ENCODE results near the gene KNTC1.
"Not testable (repeated sequence)": the region's sequence is repeated elsewhere in the genome, so short reads cannot be mapped to it uniquely, and the experiment has no call there.

Gene KNTC1, protein sequence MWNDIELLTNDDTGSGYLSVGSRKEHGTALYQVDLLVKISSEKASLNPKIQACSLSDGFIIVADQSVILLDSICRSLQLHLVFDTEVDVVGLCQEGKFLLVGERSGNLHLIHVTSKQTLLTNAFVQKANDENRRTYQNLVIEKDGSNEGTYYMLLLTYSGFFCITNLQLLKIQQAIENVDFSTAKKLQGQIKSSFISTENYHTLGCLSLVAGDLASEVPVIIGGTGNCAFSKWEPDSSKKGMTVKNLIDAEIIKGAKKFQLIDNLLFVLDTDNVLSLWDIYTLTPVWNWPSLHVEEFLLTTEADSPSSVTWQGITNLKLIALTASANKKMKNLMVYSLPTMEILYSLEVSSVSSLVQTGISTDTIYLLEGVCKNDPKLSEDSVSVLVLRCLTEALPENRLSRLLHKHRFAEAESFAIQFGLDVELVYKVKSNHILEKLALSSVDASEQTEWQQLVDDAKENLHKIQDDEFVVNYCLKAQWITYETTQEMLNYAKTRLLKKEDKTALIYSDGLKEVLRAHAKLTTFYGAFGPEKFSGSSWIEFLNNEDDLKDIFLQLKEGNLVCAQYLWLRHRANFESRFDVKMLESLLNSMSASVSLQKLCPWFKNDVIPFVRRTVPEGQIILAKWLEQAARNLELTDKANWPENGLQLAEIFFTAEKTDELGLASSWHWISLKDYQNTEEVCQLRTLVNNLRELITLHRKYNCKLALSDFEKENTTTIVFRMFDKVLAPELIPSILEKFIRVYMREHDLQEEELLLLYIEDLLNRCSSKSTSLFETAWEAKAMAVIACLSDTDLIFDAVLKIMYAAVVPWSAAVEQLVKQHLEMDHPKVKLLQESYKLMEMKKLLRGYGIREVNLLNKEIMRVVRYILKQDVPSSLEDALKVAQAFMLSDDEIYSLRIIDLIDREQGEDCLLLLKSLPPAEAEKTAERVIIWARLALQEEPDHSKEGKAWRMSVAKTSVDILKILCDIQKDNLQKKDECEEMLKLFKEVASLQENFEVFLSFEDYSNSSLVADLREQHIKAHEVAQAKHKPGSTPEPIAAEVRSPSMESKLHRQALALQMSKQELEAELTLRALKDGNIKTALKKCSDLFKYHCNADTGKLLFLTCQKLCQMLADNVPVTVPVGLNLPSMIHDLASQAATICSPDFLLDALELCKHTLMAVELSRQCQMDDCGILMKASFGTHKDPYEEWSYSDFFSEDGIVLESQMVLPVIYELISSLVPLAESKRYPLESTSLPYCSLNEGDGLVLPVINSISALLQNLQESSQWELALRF (N-terminal part only)

DNA sequence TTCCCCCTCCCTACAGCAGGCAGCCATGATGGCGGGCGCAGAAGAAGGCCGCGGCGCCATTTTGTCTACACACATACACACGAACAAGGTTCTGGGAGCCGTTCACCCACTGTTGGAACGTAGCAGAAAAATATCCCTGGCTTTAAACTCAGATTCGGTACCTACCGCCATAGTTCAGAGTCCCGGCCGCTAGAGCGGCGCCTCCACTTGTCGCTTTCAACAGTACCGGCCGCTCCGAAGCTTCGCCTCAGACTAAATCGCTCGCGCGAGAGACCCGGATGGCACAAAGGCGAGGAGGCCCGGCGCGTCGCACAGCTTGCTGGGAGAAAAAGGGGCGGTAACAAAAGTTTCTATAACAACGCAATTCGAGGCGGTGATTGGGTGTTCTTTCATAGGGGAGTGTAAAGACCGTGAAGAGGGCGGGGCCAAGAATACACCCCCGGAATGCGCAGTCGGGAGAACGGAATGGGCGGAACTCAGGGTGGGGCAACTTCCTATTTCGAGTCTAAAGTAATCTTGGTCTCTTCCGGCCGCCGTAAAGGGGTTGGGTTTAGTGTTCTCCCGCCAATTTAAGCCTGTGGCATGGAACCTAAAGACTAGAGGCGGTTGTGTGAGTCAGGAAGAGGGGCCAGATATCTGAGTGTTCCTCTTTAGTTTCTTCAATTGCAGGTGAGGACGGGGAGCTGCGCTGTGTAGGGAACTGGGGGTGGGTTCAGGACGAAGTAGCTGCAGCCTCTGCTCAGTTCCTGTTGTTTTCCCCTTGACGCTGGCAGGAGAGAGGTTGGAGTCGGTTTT lies at the start of gene KNTC1, which contains the start of gene RSRC2:
KNTC1 (plus strand) TSS at position 567 of the 795 bp plus-strand sequence. CDS start 2,815 bp downstream, outside the sequence.
RSRC2 (minus strand) TSS at position 254 of the 795 bp plus-strand sequence; CDS start at position 171, 83 bp downstream.
- DNase-seq: peak; percentile 99

GRCh38 chr12:122480753-122481152 lies 46.3 kb upstream of the KNTC1 start:
- DNase-seq: no peak

GRCh38 chr12:122481861-122482260 lies 45.2 kb upstream of the KNTC1 start:
- no peak for DNase-seq

GRCh38 chr12:122483969-122484368 lies 43.1 kb upstream of the KNTC1 start:
- no peak for DNase-seq

DNA sequence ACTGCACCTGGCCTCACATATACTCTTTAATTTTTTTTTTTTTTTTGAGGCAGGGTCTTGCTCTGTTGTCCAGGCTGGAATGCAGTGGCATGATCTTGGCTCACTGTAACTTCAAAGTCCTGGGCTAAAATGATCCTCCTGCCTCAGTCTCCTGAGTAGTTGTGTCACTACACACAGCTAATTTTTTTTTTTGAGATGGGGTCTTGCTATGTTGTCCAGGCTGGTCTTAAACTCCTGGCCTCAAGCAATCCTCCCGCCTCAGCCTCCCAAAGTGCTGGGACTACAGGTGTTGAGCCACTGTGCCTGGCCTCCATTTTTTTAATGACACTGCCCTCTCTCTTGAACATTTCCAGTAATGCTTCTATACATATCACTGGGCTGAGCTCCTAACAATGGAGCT lies 42.7 kb upstream of the KNTC1 start:
- DNase-seq: not testable (repeated sequence)

- DNase-seq: not testable (repeated sequence)
Observed at GRCh38 chr12:122486360-122486759, 40.7 kb upstream of the KNTC1 start.

DNA sequence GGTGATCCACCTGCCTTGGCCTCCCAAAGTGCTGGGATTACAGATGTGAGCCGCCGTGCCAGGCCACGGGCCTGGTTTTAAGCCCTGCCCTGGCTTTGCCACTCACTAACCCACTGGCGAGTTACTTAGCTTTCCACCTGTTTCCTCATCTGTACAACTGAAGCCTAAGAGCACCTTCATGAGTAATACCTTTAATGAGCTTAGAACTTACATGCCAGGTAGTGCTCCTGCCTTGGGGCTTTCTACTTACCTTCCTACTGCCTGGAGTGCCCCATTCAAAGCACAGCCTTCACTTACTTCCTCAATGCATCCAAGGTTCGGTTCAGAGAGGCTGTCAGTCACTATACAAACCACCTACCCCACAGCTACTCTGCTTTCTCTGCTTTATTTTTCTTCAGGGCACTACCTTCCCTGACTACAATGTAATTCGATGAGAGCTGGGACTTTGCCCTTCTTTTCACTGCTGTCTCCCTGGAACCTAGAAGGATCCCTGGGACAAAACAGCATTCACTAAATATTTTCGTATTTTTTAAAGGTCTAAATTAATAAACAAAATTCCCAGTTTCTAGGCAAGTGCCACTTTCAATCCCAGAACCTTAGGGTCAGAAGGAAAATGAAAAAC lies 40.1 kb upstream of the KNTC1 start:
- no peak for DNase-seq

- DNase-seq: not testable (repeated sequence)
Observed at GRCh38 chr12:122487807-122488206, 39.2 kb upstream of the KNTC1 start.

DNA sequence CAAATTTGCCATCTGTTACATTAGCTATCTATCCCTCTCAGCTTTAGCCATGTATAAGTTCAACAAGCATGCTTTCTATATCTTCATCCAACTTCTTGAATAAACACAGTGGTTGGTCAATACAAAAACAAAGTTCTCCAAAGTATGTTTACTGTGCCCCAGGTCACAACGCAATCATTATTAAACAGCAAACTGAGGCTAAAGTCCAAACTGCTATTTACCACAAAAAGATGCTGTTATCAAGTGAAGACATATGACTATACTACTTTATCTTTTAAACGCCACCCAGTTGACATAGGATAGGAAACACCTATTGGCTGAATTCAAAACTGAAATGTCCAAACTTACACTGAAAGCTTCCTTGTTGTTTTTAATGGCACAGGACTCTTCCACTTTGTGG lies 38.0 kb upstream of the KNTC1 start:
- DNase-seq: no peak

GRCh38 chr12:122491991-122492390 lies 35.1 kb upstream of the KNTC1 start:
- no peak for DNase-seq

DNA sequence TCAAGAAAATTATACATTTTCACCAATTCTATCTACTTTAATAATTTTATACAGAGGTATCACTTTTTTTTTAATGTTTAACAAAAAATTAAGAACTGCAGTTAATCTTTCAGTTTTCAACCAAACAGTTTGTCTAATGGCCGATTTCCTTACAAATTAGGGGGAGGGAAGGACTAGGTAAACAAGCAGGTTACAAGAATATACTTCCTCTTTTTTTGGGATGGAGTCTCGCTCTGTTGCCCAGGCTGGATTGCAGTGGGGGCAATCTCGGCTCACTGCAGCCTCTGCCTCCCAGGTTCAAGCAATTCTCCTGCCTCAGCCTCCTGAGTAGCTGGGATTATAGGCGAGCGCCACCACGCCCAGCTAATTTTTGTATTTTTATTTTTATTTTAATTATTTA lies 33.8 kb upstream of the KNTC1 start:
- not testable (repeated sequence) for DNase-seq

DNA sequence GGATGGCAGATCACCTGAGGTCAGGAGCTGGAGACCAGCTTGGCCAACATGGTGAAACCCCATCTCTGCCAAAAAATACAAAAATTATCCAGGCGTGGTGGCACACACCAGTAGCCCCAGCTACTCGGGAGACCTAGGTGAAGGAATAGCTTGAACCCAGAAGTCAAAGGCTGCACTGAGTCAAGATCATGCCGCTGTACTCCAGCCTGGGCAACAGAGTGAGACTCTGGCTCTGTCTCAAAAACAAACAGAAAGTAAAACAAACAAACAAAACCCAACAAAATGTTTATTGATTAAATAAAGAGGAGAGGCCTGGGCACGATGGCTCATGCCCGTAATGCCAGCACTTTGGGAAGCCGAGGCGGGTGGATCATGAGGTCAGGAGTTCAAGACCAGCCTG lies 31.8 kb upstream of the KNTC1 start:
- no peak for DNase-seq

DNA sequence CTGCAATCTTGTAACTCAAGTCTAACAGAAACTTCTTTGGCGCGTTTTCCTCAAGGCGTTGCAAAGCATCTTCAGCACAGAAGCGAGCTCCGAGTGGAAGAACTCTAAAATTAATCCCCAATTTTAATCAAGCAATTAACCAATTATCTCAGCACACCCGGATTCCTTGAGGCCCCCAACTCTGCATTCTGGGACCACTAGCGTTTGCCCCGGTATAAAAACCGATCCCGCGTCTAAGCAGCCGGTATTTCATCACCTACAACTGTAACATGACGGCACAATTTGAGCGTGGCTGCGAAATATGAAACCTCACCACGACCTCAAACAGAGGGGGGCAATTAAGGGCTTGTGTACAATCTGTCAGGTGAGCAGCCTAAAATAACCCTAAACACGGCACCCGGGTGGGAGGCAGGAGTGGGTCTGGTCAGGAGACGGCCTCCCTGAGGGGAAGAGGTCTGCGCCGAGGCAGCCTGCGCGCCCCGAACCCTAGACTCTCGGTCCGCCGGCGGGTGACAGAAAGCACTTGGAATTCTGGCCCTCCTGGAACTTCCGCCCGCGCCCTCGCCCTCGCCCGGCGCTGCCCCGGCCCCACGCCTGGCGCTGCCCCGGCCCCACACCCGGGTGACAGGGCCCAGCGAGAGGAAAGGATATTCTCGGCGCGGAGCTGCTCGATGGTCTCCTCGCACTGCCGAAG lies 26.9 kb upstream of the KNTC1 start:
- DNase-seq: peak; percentile 34

DNA sequence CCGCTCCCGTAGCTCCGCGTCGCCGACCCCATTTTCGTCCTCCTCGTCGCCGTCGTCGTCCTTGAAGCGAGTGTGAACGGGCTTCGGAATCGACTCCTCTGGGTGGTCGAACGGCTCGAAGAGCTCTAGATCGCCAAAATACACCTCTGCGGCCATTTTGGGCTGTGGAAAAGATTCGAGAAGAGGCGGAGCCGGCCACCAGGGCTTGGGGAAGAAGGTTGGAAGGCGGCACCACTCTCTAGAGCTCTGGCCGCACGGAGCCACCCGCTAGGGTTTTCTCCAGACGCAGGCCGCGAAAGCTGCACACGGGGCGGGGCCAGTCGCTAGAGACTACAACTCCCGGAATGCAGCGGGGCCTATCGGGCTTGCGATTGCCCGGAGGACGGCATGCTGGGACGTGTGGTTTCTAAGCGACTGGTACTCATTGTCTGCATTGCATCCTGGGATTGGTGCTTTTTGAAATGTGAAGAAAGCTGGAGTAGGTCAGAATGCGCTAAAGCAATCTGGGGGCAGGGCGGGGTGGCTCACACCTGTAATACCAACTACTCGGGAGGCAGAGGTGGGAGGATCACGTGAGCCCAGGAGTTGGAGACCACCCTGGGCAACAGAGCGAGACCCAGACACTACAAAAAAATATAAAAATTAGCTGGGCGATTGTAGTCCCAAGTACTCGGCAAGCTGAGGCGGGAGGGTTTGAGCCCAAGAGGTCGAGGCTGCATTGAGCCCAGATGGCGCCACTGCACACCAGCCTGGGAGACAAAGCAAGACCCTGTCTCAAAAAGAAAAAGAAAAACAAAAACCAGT lies 26.2 kb upstream of the KNTC1 start, which contains the start of gene ZCCHC8:
ZCCHC8 (minus strand) TSS at position 248 of the 804 bp plus-strand sequence; CDS start at position 156, 92 bp downstream.
- DNase-seq: peak; percentile 96

DNA sequence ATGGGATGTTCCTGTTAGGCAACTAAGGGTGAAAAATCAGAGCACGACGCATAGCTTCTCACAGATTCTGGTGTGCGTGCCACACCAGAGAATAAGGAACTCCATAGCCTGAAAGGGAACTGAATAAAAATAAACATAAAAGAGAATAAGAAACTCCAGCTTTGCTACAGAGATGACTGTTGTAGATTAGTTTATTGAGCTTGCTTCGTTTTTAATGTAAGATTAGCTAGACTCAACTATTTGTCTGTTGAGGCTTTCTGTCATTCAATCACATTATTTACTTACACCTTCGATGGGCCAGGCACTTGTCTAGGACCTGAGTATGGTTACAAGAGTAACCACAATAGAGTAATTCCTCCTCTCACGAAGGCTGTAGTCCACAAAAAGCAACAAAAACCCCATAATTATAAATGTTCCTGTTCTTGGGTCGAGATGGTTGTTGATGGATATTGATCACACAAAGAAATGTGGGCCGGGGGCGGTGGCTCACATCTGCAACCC lies 25.5 kb upstream of the KNTC1 start:
- DNase-seq: no peak

GRCh38 chr12:122503147-122503751 lies 23.8 kb upstream of the KNTC1 start:
- DNase-seq: no peak

GRCh38 chr12:122503783-122504590 lies 23.1 kb upstream of the KNTC1 start:
- DNase-seq: no peak

- DNase-seq: no peak
Observed at GRCh38 chr12:122505419-122506051, 21.5 kb upstream of the KNTC1 start.

All from NCI-H1092 treated with DMSO at 0.1 percent for 48 hours (cell line).